AG04450 (cell line): ENCODE data around the gene GALK2. TPM values are rescaled to one million over a fixed set of nuclear protein-coding genes. Genes with fewer than 3 reads are reported as not detected.
"Not testable (repeated sequence)": the region's sequence is repeated elsewhere in the genome, so short reads cannot be mapped to it uniquely, and the experiment has no call there.

ENCODE experiments used
- CTCF ChIA-PET: fragments of 300-600, 350-600 bp; formaldehyde crosslinking; extraction: SDS; loops from one replicate; lab custom pipeline; 2022; ENCODE audit warnings: antibody characterized with exemption, inconsistent platforms; lab: Charles Lee
- POLR2A ChIA-PET: fragments of 350-600 bp; formaldehyde crosslinking; extraction: SDS; loops from one replicate; lab custom pipeline; 2021; ENCODE audit warnings: antibody characterized with exemption, inconsistent platforms; lab: Yijun Ruan, JAX
- DNase-seq: peaks from one replicate; pipeline ENCODE4 v3.0.0-alpha.2; 2011; ENCODE audit warnings: low read depth, low spot score
- H3K27ac ChIP-seq: one replicate; pipeline ENCODE4 v1.5.1; 2012; ENCODE audit warnings: low read depth, low read length, control low read depth
- H3K27me3 ChIP-seq: one replicate; pipeline ENCODE4 v1.6.0; 2012; ENCODE audit warnings: low read length; ENCODE audit not compliant: control insufficient read depth, insufficient read depth
- H3K4me3 ChIP-seq: 2 replicates; pipeline ENCODE4 v1.5.1; 2011; ENCODE audit warnings: mild to moderate bottlenecking, low read depth, low read length, control low read depth
- H3K9me3 ChIP-seq: 2 replicates; pipeline ENCODE4 v1.5.1; 2012; ENCODE audit warnings: low read length; ENCODE audit not compliant: control insufficient read depth, insufficient read depth
- CTCF ChIP-seq: IDR thresholded peaks from 2 replicates; pipeline ENCODE4 v1.5.1; 2011; ENCODE audit warnings: low read depth, low read length, control low read depth, inconsistent platforms
- polyA plus RNA-seq: library from polyadenylated mRNA; depleted of rRNA; stranded (reverse); fragments of >200 nt; gene quantifications from 2 replicates; pipeline ENCODE4 v1.2.3, GENCODE V29; 2011

The GALK2 gene
- polyA plus RNA-seq, 1 experiment: 32.2 TPM

GRCh38 chr15:49174902-49175301 is 4.9 kb downstream of the GALK2 start:
- ChIA-PET CTCF (interaction anchor here (1.1 kb wide), 1 partner anchor 30 kb away, joined by 5 read pairs; no protein-coding TSS in a partner anchor), POLR2A (interaction anchor here (0.7 kb wide), 1 partner anchor 49 kb away, joined by 3 read pairs; no protein-coding TSS in a partner anchor)

DNA sequence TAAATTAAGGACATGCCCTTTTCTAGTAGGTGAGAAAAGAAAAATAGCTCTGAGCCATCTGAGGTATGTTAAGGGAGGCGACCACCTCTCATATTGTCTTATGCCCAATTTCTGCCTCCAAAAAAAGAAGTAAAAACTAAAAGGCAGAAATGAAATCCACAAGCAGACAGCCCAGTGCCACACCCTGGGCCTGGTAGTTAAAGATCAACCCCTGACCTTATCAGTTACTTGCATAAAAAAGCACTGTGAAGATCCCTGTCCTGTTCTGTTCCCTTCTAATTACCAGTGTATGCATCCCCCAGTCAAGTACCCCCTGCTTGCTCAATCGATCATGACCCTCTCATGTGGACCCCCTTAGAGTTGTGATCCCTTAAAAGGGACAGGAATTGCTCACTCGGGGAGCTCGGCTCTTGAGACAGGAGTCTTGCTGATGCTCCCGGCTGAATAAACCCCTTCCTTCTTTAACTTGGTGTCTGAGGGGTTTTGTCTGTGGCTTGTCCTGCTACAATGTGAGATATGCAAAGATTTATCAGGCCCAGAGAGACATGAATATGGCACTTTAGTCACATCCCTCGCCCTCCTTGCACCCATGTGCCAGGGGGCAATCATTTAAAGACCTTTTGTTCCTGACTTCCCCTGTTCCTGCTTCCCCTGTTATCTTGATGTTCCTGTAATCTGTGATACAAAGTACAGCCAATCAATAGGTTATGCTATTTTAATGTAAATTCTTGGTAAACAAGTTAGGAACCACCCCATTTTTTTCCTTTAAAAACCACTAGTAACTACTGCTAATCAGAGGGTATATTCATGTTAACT is 5.7 kb downstream of the GALK2 start:
- H3K9me3 ChIP-seq, H3K27ac ChIP-seq, H3K27me3 ChIP-seq, POLR2A ChIA-PET, H3K4me3 ChIP-seq, DNase-seq: not testable (repeated sequence)
- CTCF ChIA-PET: interaction anchor here (1.1 kb wide), 1 partner anchor 30 kb away, joined by 5 read pairs; no protein-coding TSS in a partner anchor

More at GRCh38 chr15:49174902-49175301, 4.9 kb downstream of the GALK2 start:
- TF ChIP-seq CTCF: no peak
- DNase-seq: no peak
- Histone ChIP-seq H3K27me3 (no peaks in the 10 kb centered on the region), H3K27ac (no peak overlapping the region), H3K9me3 (no peaks in the 10 kb centered on the region), H3K4me3 (no peak overlapping the region)

DNA sequence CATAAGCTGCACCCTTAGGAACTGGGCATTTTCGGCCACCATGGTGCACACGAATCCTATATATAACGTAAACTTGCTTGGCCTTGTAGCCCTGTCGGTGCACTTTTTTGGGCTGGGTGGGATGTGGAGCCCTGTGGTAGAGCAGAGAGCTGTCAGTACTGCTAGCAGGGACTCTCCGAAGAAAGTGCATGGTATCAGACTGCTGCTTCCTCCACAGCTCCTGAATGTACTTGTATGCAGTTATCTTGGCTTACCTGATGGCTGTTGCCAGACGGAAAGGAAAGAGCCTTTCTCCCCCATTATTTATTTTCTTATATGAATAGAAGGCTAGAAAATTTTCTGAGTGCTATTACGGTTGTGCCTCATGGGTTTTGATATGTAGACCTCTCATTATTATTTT is 8.4 kb downstream of the GALK2 start:
- ChIA-PET CTCF (no interaction called here), POLR2A (no interaction called here)
- Histone ChIP-seq H3K9me3 (no peaks in the 10 kb centered on the region), H3K4me3 (no peak overlapping the region), H3K27ac (no peak overlapping the region), H3K27me3 (no peaks in the 10 kb centered on the region)
- no peak for TF ChIP-seq CTCF
- DNase-seq: no peak

DNA sequence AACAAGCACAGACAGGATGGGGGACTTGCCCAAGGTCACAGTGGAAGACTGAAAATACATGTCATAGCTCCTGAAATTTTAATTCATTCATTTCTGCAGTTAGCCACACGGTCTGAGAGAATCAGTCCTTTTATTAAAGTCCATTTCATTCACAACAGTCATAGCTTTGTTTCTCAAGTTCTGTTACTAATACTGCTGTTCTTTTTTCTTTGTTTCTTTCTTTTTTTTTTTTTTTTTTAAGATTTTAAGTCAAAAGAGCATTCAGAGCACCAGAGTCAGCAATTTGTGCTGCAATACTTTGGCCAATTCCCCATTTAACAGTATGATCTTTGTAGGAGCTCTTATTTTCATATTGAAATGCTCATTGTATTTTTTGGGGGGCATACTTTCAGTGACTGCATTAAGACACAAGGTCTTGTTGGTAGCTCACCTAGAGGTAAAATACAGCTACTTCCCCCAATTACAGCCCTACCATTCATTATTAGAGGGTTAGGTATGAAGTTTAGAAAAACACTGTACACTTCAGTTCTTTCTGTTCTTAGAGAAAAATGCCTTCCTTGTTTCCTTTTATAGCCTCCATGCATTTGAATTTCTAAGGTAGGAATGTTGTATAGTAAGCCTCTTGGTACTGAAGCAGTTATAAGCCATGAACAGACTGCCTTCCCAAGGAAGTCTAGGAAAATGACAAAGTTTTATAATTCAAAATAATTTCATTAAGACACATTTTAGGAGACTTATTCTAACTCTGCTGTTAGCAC is 9.6 kb downstream of the GALK2 start:
- no peak for TF ChIP-seq CTCF
- DNase-seq: no peak
- H3K27ac ChIP-seq: no peak overlapping the region
- no peaks in the 10 kb centered on the region for H3K27me3 ChIP-seq
- CTCF ChIA-PET: interaction anchor here (0.6 to 0.7 kb wide), 3 partner anchors 13 to 250 kb away, joined by 3 read pairs; no protein-coding TSS in a partner anchor
- POLR2A ChIA-PET: interaction anchor here (0.7 kb wide), 1 partner anchor 134 kb away, joined by 4 read pairs; no protein-coding TSS in a partner anchor
- no peak overlapping the region for H3K4me3 ChIP-seq
- H3K9me3 ChIP-seq: no peaks in the 10 kb centered on the region

GRCh38 chr15:49182128-49182527 is 12.1 kb downstream of the GALK2 start:
- H3K27me3 ChIP-seq: no peaks in the 10 kb centered on the region
- no peak for DNase-seq
- no peaks in the 10 kb centered on the region for H3K9me3 ChIP-seq
- ChIA-PET POLR2A (no interaction called here), CTCF (no interaction called here)
- H3K4me3 ChIP-seq: no peak overlapping the region
- no peak overlapping the region for H3K27ac ChIP-seq
- no peak for TF ChIP-seq CTCF

DNA sequence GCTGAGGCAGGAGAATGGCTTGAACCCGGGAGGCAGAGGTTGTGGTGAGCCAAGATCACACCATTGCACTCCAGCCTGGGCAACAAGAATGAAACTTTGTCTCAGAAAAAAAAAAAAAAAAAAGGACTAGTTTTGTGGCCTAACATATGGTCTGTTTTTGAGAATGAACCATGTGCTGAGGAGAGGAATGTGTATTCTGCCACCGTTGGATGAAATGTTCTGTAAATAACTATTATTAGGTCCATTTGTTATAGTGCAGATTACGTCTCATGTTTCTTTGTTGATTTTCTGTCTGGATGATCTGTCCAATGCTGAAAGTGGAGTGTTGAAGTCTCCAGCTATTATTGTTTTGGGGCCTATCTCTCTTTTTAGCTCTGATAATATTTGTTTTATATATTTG is 13.7 kb downstream of the GALK2 start:
- H3K27ac ChIP-seq, DNase-seq, POLR2A ChIA-PET, H3K4me3 ChIP-seq, H3K9me3 ChIP-seq, H3K27me3 ChIP-seq: not testable (repeated sequence)
- CTCF ChIA-PET: interaction anchor here (0.7 kb wide), 1 partner anchor 93 kb away, joined by 8 read pairs; no protein-coding TSS in a partner anchor
